PC-3 (cell line): Measurements from ENCODE around the gene LPIN2. TPM values are rescaled to one million over a fixed set of nuclear protein-coding genes. Genes with fewer than 3 reads are reported as not detected.

Experiments used
- ATAC-seq: fragments of 200-7000 bp; cut with Tn5 transposase; 2 replicates; pipeline ENCODE4 v1.9.1; 2020; ENCODE audit warnings: mild to moderate bottlenecking, moderate library complexity
- BruUV-seq: library from RNA; stranded (reverse); fragments of 400-500 nt; replicated peaks from 2 replicates; lab custom pipeline; 2021; lab: Mats Ljungman, UMichigan
- CTCF ChIA-PET: fragments of 300-600 bp; sonication (Branson Sonifier 250); formaldehyde crosslinking; loops from one replicate; lab custom pipeline; 2022; ENCODE audit warnings: antibody characterized with exemption; lab: Charles Lee
- POLR2A ChIA-PET: fragments of 300-600 bp; sonication (Branson Sonifier 250); formaldehyde crosslinking; loops from one replicate; lab custom pipeline; 2022; ENCODE audit warnings: antibody characterized with exemption; ENCODE audit not compliant: unreplicated experiment; lab: Charles Lee
- DNase-seq: peaks from one replicate; pipeline ENCODE4 v3.0.0-alpha.2; 2015
- H2AFZ ChIP-seq: fragments of 300-600 bp; sonication (generic); 2 replicates; pipeline ENCODE4 v1.6.0; 2016; ENCODE audit warnings: antibody characterized with exemption, low read length
- H3F3A ChIP-seq: fragments of 300-600 bp; sonication (generic); one replicate; pipeline ENCODE4 v1.6.0; 2017; ENCODE audit warnings: antibody characterized with exemption, low read length, control low read depth, mild to moderate bottlenecking; ENCODE audit not compliant: unreplicated experiment
- H3K27ac ChIP-seq: fragments of 300-600 bp; sonication (generic); 2 replicates; pipeline ENCODE4 v1.5.1; 2016; ENCODE audit warnings: mild to moderate bottlenecking, low read length
- H3K27me3 ChIP-seq: fragments of 300-600 bp; sonication (generic); 2 replicates; pipeline ENCODE4 v1.6.1; 2016; ENCODE audit warnings: low read length, mixed read lengths
- H3K36me3 ChIP-seq: fragments of 300-600 bp; sonication (generic); 2 replicates; pipeline ENCODE4 v1.6.1; 2016; ENCODE audit warnings: low read depth, mixed run types, low read length, mixed read lengths
- H3K4me1 ChIP-seq: fragments of 300-600 bp; sonication (generic); 2 replicates; pipeline ENCODE4 v1.5.1; 2016; ENCODE audit warnings: low read length; ENCODE audit not compliant: insufficient read depth
- H3K4me2 ChIP-seq: fragments of 300-600 bp; sonication (generic); 2 replicates; pipeline ENCODE4 v1.6.0; 2016; ENCODE audit warnings: low read length
- H3K4me3 ChIP-seq: fragments of 300-600 bp; sonication (generic); 2 replicates; pipeline ENCODE4 v1.5.1; 2016; ENCODE audit warnings: mild to moderate bottlenecking, low read length, mixed read lengths
- H3K79me2 ChIP-seq: fragments of 300-600 bp; sonication (generic); 2 replicates; pipeline ENCODE4 v1.6.1; 2017; ENCODE audit warnings: low read length, mixed read lengths
- H3K9ac ChIP-seq: fragments of 300-600 bp; sonication (generic); 2 replicates; pipeline ENCODE4 v1.6.0; 2016; ENCODE audit warnings: mild to moderate bottlenecking, low read length
- H3K9me2 ChIP-seq: fragments of 300-600 bp; sonication (generic); replicated peaks from 2 replicates; pipeline ENCODE4 v1.6.1; 2016; ENCODE audit warnings: mixed run types, low read length, mixed read lengths
- H3K9me3 ChIP-seq: fragments of 300-600 bp; sonication (generic); 2 replicates; pipeline ENCODE4 v1.6.1; 2016; ENCODE audit warnings: low read length, mixed read lengths
- H4K20me1 ChIP-seq: fragments of 300-600 bp; sonication (generic); 2 replicates; pipeline ENCODE4 v1.6.1; 2016; ENCODE audit warnings: low read length, mixed read lengths
- CTCF ChIP-seq: fragments of 300-600 bp; sonication (generic); conservative IDR thresholded peaks from 2 replicates; pipeline ENCODE4 v1.5.1; 2017; ENCODE audit warnings: antibody characterized with exemption, low read depth, mild to moderate bottlenecking, low read length
- EZH2 ChIP-seq: fragments of 300-600 bp; sonication (generic); IDR thresholded peaks from one replicate; pipeline ENCODE4 v1.6.1; 2017; ENCODE audit warnings: antibody characterized with exemption, mild to moderate bottlenecking, low read length; ENCODE audit not compliant: unreplicated experiment
- EZH2phosphoT487 ChIP-seq: fragments of 300-600 bp; sonication (generic); IDR thresholded peaks from 2 replicates; pipeline ENCODE4 v1.6.1; 2018; ENCODE audit warnings: mild to moderate bottlenecking, antibody characterized with exemption, low read length, borderline replicate concordance
- intact Hi-C: fragments of 100-400 bp; cut with micrococcal nuclease; formaldehyde crosslinking; loops from 2 replicates; pipeline ENCODE4 v1.9.0; 2023
- total RNA-seq: library from RNA; depleted of rRNA; stranded (reverse); fragments of >200 nt; gene quantifications from 2 replicates; pipeline ENCODE4 v1.2.3, GENCODE V29; 2014

The LPIN2 gene
- total RNA-seq, 1 experiment from 2014 or later = 9.8 TPM

- no peaks in the 10 kb centered on the region for H3K27me3 ChIP-seq
- POLR2A ChIA-PET = no interaction called here
- no peaks in the 10 kb centered on the region for H3K9me3 ChIP-seq
- H3F3A ChIP-seq = no peaks in the 10 kb centered on the region
- intact Hi-C loops = no loop called here
- no peak overlapping the region for H2AFZ ChIP-seq
- no peak overlapping the region for H3K27ac ChIP-seq
- DNase-seq = no peak
- no peaks in the 10 kb centered on the region for H3K36me3 ChIP-seq
- no peaks in the 10 kb centered on the region for H4K20me1 ChIP-seq
- no peak overlapping the region for H3K4me2 ChIP-seq
- no peak overlapping the region for H3K4me3 ChIP-seq
- no peak for TF ChIP-seq EZH2phosphoT487
- TF ChIP-seq EZH2 = no peak
- no peak for TF ChIP-seq CTCF
- CTCF ChIA-PET = no interaction called here
- peaks cover 6% of the 10 kb centered on the region; the same call in 1 of the 2 replicates for H3K4me1 ChIP-seq
- H3K9ac ChIP-seq = no peak overlapping the region
- H3K79me2 ChIP-seq = no peaks in the 10 kb centered on the region
- ATAC-seq = no peak
- H3K9me2 ChIP-seq = no peaks in the 10 kb centered on the region
- no TSS peak for BruUV-seq
These were observed 35.2 kb upstream of the LPIN2 start for GRCh38 chr18:3048121-3048520.

- POLR2A ChIA-PET = no interaction called here
- BruUV-seq = no TSS peak
These were observed 33.4 kb upstream of the LPIN2 start for GRCh38 chr18:3046216-3046808.

GRCh38 chr18:3044931-3045698 lies 32.2 kb upstream of the LPIN2 start:
- 0 out of 2 replicates have a peak overlapping the region, but pooled peaks have one; percentile 6 for H2AFZ ChIP-seq

More at GRCh38 chr18:3046216-3046808, 33.4 kb upstream of the LPIN2 start:
- H3K9me3 ChIP-seq = no peaks in the 10 kb centered on the region
- no peak overlapping the region for H3K9ac ChIP-seq
- H3K36me3 ChIP-seq = no peaks in the 10 kb centered on the region
- H3K4me1 ChIP-seq = peaks cover 6% of the 10 kb centered on the region; the same call in 1 of the 2 replicates
- DNase-seq (no peak), ATAC-seq (no peak)
- no peaks in the 10 kb centered on the region for H4K20me1 ChIP-seq
- no peaks in the 10 kb centered on the region for H3K79me2 ChIP-seq
- CTCF ChIA-PET = no interaction called here
- no peak overlapping the region for H3K4me3 ChIP-seq
- TF ChIP-seq EZH2phosphoT487 = no peak
- H3F3A ChIP-seq = no peaks in the 10 kb centered on the region
- intact Hi-C loops = no loop called here
- no peak overlapping the region for H3K27ac ChIP-seq
- no peak overlapping the region for H2AFZ ChIP-seq
- H3K9me2 ChIP-seq = no peaks in the 10 kb centered on the region
- no peak overlapping the region for H3K4me2 ChIP-seq
- H3K27me3 ChIP-seq = no peaks in the 10 kb centered on the region

More at GRCh38 chr18:3044931-3045698, 32.2 kb upstream of the LPIN2 start:
- ATAC-seq = peak; percentile 64
- H3K4me3 ChIP-seq = no peak overlapping the region
- ChIA-PET POLR2A (no interaction called here), CTCF (no interaction called here)
- no peak overlapping the region for H3K27ac ChIP-seq
- H3K4me1 ChIP-seq = peaks cover 6% of the 10 kb centered on the region; the same call in 1 of the 2 replicates
- H3K9me2 ChIP-seq = no peaks in the 10 kb centered on the region
- no peak overlapping the region for H3K9ac ChIP-seq
- BruUV-seq = no TSS peak
- H3K9me3 ChIP-seq = no peaks in the 10 kb centered on the region
- peak; percentile 39 for DNase-seq
- no peaks in the 10 kb centered on the region for H3K27me3 ChIP-seq
- H3K79me2 ChIP-seq = no peaks in the 10 kb centered on the region
- no peaks in the 10 kb centered on the region for H3F3A ChIP-seq
- peak overlapping the region; percentile 38; the same call in 1 of the 2 replicates for H3K4me2 ChIP-seq
- H3K36me3 ChIP-seq = no peaks in the 10 kb centered on the region
- intact Hi-C loops = no loop called here
- no peak for TF ChIP-seq EZH2
- no peaks in the 10 kb centered on the region for H4K20me1 ChIP-seq
